HG03066 (cell line): ENCODE measurements around the gene ERFL.
"Not testable (repeated sequence)": the region's sequence is repeated elsewhere in the genome, so short reads cannot be mapped to it uniquely, and the experiment has no call there.

Experiments used
- ATAC-seq: cut with Tn5 transposase; IDR thresholded peaks from one replicate; pipeline ENCODE4 v1.9.1; 2021; ENCODE audit warnings: low read depth; ENCODE audit not compliant: unreplicated experiment

Gene ERFL

GRCh38 chr19:41914424-41914834 lies 13.8 kb downstream of the ERFL start:
- ATAC-seq = not testable (repeated sequence)

GRCh38 chr19:41913538-41914423 lies 14.5 kb downstream of the ERFL start:
- no peak for ATAC-seq

- no peak for ATAC-seq
These were observed 15.2 kb downstream of the ERFL start for GRCh38 chr19:41912899-41913537.

GRCh38 chr19:41911889-41912731 lies 16.1 kb downstream of the ERFL start:
- ATAC-seq = no peak

- ATAC-seq = no peak
These were observed 17.0 kb downstream of the ERFL start for GRCh38 chr19:41910992-41911888.

GRCh38 chr19:41910240-41910991 lies 17.8 kb downstream of the ERFL start:
- no peak for ATAC-seq

GRCh38 chr19:41909706-41910105 lies 18.5 kb downstream of the ERFL start:
- ATAC-seq = no peak

- ATAC-seq = no peak
These were observed 19.4 kb downstream of the ERFL start for GRCh38 chr19:41908724-41909464.

- ATAC-seq = no peak
These were observed 20.1 kb downstream of the ERFL start for GRCh38 chr19:41907994-41908615.

GRCh38 chr19:41906916-41907680 lies 21.2 kb downstream of the ERFL start:
- ATAC-seq = no peak

- no peak for ATAC-seq
These were observed 22.0 kb downstream of the ERFL start for GRCh38 chr19:41906271-41906670.

GRCh38 chr19:41905273-41906002 lies 22.8 kb downstream of the ERFL start:
- no peak for ATAC-seq

- no peak for ATAC-seq
These were observed 24.0 kb downstream of the ERFL start for GRCh38 chr19:41904118-41904870.

- ATAC-seq = no peak
These were observed 24.9 kb downstream of the ERFL start for GRCh38 chr19:41903193-41903953.

- ATAC-seq = no peak
These were observed 25.7 kb downstream of the ERFL start for GRCh38 chr19:41902594-41902993.
